Stimulated activated CD4-positive, alpha-beta T cell treated with anti-CD3 and anti-CD28 coated beads, TNF-alpha, amount 100 ng/mL, for 24 hours (primary cell): Measurements from ENCODE around the gene CADPS2.
"Not testable (repeated sequence)": the region's sequence is repeated elsewhere in the genome, so short reads cannot be mapped to it uniquely, and the experiment has no call there.

Experiments used
- DNase-seq, 3 experiments: peaks; one replicate each; pipeline ENCODE4 v3.0.0-alpha.2; 2020; ENCODE audit warnings: low read depth in 3 of 3

The CADPS2 gene

DNA sequence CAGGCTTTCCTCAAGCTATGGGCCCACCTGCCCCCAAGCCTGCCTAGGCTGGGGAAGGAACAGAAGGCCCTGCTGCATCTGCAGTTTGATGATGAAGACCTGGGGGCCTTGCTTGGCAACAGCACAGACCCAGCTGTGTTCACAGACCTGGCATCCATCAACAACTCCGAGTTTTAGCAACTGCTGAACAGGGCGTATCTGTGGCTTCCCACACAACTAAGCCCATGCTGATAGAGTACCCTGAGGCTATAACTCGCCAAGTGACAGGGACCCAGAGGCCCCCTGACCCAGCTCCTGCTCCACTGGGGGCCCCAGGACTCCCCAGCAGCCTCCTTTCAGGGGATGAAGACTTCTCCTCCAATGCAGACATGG, 36.3 kb downstream of the CADPS2 start:
- no peak for DNase-seq

DNA sequence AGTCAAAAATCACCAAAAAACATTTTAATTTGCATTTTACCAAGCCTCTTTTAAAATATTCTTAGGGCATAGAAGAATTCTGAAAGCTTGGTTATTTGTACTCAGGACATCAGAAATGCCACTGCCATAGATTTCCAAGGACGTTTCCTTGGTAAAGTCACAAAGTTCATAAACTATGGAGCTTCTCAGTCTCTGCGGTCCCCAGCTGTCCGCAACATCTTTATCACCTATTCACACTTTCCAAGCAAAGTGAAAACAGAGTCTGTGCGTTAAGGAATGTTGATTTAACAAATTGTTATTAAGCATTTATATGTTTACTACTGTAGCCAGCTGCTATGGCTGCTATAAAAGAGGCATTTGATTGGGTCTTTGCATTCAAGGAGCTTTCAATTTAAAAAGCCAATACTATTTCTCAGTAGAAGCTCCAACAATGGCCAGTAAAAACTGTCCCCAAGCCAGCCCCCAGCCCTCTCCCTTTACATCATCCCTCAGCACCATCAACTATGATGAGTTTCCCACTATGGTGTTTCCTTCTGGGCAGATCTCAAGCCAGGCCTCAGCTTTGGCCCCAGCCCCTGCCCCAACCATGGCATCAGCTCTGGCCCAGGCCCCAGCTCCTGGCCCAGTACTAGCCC, 36.8 kb downstream of the CADPS2 start:
- DNase-seq: no peak

DNA sequence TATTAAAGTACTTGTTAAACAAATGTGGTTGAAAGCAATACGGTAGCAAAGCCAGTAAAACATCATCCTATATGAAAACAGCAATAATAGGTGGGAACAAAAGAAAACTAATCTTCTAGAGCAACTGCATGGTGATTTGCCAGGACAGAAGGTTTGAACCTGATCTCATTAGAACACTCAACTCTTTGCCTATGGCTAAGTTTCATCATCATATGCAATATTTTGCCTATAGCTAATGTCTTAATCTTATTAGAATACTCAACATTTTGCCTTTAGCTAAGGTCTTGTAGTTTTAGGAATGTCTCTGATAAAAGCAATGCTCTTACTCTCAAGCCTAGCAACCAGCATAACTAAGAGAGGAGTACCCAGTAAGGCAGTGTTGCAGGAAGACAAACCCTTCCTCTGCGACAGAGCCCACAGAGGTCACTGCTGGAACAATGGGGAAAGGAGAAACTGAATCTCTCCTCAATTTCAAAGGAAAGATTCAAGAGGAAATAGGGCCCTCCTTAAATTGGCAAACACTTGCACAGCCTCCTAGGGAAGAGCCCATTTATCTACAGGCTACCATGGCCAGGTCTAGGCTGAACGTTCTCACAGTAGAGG, 38.3 kb downstream of the CADPS2 start:
- no peak for DNase-seq

DNA sequence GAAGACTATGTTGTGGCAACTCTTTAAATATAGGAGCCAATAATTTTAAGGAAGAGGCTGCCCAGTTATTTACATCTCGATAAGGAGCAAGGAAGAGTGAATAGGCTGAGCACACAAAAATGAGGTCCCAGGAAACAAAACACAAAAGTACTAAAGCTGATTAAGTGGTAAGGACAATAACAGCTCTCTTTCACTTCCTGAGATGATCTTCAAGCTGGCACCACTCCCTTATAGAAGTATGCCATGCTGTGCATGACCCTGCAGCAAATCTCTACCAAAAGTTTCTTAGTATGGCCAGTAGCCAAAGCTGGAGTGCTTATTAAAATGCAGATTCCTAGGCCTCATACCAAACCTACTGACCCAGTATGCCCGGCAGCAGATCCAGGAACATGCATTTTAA, 39.7 kb downstream of the CADPS2 start:
- DNase-seq: no peak

DNA sequence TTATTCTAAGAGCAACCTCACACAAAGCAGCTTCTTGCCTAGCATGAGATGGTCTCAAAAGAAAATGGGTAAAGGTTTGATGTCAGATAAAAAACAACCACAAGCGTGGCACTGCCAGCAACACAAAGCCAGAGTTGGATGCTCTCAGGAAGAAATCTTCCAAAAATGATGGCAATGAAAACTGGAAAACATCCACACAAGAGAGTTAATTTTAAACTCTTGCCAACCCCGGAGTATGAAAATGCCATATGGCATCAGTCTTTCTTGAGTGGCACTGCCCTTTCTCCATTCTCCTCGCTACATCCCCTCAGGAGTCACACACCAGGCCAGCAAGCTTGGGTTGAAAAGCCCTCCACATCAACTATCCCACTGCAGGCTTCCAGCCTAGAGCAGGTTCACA, 41.0 kb downstream of the CADPS2 start:
- no peak for DNase-seq

DNA sequence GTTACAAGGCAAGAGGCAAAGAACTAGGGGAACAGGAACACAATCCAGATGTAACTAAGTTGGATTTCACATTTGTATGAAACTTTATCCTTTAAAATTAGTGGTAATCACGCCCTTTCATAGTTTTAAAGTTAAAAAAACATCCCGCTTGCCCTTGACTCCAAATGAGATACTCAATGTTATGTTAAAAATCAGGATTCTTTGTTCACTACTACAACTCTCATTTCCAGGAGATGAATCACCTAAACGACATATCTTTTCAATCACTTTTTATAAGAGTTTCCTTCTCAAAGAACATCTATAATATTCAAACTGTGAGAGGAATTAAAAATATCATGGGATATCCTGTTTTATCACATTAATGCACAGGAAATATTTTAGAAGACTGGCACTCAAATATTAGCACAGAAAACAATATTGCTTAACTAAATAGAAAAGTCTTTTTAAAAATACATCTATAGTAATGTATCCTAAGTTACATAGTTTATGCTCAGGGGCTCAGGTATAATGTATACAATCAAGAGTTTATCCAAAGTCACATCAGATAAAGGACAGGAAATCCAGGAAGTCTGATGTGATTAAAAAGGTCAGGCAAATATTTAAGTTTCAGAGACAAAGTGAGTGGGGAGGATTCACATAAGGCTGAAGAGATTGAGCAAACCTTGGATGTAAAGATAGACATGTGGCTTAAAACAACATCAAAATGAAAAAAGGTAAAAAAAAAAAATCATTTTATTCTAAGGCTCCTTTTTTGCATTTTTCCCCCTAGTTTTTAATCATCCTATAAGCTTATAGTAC, 41.9 kb downstream of the CADPS2 start:
- no peak for DNase-seq

DNA sequence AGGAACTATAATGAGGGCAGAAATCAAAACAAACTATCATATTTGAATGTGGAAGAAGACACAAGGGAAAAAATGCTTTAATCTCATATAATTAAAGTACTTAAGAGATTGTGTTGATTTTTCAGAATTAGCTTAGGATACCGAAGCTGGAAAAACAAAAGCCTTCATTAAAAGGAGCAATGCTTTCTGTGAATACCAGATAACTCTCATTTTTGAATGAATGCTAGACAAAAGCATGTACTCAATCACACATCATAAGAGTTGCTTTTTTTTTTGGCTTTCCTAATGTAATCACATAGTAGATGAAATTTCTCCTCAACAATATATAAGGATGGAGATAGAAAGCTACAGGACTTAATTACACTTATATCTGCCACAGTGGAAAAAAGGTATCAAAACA, 43.3 kb downstream of the CADPS2 start:
- no peak for DNase-seq

DNA sequence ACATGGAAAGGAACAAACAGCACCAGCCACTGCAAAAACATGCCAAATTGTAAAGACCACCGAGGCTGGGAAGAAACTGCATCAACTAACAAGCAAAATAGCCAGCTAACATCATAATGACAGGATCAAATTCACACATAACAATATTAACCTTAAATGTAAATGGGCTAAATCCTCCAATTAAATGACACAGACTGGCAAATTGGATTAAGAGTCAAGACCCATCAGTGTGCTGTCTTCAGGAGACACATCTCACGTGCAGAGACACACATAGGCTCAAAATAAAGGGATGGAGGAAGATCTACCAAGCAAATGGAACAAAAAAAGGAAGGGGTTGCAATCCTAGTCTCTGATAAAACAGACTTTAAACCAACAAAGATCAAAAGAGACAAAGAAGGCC, 50.0 kb downstream of the CADPS2 start:
- DNase-seq: not testable (repeated sequence)

DNA sequence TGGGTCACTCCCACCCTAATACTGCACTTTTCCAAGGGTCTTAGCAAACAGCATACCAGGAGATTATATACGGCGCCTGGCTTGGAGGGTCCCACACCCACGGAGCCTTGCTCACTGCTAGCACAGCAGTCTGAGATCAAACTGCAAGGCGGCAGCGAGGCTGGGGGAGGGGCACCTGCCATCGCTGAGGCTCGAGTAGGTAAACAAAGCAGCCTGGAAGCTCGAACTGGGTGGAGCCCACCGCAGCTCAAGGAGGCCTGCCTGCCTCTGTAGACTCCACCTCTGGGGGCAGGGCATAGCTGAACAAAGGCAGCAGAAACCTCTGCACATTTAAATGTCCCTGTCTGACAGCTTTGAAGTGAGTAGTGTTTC, 51.7 kb downstream of the CADPS2 start:
- not testable (repeated sequence) for DNase-seq

DNA sequence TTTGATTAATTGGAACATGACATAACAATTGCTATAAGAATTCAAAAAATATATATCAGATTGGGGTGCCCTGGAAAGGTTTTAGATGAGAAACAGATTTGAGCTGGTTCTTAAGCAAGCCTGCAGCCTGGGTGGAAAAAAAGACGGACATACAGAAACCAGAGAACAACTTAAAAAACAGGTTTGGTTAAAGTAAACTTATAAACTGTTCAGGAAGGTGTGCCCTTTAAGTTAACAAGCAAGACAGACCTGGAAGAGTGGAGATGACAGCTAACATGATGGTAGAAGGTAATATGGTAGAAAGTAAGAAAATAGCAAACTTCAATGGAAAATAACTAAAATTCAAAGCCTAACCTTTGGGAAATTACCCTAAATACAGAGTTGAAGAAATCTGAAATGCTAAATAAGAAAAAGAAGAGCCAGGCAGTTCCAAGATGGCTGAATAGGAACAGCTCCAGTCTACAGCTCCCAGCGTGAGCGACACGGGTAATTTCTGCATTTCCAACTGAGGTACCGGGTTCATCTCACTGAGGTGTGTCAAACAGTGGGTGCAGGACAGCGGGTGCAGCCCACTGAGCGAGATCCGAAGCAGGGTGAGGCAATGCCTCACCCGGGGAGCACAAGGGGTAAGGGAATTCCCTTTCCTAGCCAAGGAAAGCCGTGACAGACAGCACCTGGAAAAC, 52.2 kb downstream of the CADPS2 start:
- no peak for DNase-seq

DNA sequence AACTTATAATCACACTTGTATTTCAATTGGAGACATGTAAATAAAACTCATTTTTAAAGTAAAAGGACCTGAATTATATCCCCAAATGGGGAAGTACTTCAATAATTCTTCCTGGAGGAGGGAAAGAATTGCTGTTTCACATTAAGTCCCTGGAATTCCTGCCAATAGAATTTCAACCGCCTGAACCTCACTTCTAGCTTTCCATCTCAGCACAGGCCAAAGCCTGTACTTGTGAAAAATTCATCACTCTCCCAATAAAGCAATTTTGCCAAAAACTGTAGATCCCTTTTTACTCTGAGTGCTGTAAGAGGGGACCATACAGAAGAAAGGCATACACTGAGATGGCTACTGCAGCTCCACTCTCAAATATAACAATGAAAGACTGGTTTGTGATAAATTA, 54.8 kb downstream of the CADPS2 start:
- no peak for DNase-seq

DNA sequence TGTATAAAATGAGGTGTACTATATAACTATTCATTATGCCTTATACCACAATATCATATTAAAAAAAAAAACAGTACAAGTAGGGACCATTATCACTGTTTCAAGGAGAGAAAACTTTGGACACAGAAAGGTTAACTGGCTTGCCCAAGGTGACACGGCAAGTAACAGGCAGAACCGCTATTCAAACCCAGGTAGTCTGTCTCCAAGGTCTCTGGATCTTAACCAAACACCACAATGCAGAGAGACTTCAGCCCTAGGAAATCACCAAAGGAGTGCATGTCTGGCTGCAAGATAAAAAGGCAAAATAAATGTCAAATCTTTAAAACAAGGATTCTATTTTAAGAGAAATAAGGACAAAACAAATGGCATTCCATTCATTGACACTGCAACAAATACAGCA, 56.3 kb downstream of the CADPS2 start:
- DNase-seq: no peak

DNA sequence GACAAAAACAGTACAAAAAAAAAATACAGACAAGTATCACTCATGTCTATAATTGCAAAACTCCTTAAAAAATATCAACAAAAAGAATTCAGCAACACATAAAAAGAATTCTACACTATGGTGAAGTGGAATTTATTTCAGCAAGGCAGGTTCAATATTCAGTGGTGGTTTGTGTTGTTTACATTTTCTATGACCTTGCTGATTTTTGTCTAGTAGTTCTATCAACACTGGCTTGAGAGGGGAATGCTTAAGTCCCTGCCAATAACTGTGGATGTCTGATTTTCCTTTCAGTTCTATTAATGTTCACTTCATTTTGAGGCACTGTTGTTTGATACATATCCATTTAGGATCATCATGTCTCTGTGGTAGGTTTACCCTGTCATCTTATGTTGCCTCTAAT, 58.5 kb downstream of the CADPS2 start:
- DNase-seq: no peak

DNA sequence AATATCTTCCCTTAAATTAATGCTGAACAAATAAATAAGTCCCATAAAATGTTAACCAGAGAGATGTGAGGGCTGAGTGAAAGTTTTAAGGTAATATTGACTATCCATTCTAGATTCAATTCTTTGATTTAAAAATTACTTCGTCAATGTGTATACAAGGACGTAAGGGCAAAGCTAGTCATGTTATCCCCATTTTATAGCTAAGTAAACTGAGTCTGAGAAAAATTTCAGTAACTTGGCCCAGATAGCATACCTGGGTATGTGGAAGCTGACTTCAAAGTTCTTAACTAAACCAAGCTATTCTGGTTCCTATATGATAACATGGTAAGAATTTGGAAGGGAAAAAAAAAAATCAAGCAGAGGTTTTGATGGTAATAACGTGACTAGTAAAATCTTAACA, 72.4 kb downstream of the CADPS2 start:
- no peak for DNase-seq

DNA sequence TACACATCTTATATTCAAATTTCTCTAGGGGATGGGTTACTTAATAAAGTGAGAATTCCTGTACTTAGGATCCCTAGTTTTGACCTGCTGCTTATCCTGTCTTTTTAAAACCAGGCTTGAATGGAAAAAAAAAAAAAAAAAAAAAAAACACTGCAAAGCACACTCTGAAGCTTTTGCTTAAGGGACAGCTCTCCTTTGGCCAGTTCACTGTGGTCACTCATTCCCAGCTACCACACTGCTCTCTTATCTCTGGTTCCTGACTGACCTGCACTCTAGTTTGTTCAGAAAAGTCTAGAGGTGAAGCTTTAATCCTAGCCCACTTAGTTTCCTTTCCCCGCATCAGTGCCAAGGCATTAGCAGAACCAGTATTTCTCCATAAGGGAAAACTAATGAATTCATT, 82.4 kb downstream of the CADPS2 start:
- no peak for DNase-seq

DNA sequence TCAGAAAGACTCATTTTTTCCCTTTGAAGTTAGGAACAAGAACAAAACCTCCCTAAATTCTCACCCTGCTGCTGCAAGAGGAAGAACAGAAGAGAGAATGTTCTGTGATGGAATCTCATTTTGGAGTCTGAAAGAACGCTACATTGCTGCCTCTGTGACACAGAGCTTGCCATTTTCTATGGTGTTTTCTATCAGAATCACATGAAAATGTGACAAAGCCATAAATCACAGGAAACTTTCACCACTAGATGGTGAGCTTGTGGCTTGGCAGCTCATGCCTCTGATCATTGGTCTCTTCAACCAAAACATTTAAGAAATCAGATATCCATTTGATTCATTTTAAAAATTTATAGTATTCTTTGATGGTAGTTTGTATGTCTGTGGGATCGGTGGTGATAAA, 82.9 kb downstream of the CADPS2 start:
- DNase-seq: no peak

DNA sequence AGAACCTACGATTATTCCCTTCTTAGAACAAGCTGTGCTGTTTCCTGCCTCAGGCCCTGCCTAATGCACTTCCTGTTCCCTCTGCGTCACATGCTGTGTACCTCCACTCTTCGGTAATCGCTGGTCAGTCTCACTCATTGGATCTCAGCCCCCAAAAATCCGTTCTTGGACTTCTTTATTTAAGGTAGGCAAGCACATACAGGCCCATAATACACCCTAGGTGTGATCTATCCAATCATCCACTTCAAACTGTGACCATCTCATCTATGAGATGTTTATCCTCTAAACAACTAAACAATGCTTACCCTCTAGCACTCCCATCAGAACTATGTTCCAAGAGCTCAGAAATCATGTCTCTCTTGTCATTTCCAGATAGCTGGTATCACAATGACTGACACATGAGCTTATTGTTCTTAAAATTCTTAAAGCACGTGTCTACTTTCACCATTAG, 83.9 kb downstream of the CADPS2 start:
- DNase-seq: no peak

DNA sequence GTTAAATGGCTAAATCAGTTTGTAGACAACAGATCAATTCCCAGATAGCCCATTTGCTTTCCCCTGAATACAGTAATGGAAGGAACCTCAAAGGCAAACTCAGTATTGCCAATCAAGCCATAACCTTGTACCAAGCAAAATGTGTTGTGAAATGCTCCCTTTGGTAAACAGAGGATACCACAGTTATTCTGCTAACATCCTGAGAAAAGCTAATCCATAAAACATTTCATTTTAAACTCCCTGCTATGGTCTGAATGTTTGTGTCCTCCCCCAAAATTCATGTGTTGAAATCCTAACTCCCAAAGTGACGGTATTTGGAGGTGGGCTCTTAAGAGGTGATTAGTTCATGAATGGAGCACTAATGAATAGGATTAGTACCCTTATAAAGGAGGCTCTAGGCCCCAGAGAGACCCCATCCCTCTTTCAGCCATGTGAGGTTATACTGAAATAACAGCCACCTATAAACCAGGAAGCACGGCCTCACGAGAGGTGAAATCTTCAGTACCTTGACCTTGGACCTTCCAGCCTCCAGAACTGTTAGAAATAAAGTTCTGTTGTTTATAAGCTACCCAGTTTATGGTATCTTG, 94.2 kb downstream of the CADPS2 start:
- DNase-seq: no peak

DNA sequence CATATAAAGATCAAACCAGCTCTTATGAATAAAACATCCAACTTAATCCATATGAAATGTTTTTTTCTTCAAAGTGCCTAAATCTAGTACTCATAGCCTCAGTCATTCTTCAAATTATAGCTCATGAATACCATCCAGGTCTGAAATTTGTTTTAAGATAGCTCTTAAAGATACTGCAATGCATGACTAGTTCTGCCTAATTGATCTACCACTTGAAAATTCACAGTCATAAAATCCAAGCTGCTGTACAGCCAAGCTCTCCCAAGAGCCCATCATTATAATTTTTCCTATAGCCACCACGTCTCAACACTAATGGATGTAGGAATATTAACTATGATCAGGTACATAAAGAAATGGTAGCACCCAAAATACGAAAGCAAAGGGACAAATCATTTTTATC, 95.7 kb downstream of the CADPS2 start:
- no peak for DNase-seq

DNA sequence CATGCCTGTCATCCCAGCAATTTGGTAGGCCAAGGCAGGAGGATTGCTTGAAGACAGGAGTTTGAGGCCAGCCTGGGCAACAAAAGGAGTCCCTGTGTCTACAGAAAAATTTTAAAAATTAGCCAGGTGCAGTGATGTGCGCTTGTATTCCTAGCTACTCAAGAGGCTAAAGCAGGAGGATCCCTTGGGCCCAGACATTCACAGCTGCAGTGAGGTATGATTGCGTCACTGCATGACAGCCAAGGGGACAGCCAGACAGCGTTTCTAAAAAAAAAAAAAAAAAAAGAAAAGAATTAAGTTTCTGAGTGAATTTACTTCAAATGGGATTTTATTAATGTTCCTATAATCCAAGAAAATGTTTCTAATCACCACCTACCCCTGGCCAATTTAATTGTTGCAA, 96.1 kb downstream of the CADPS2 start:
- DNase-seq: no peak

DNA sequence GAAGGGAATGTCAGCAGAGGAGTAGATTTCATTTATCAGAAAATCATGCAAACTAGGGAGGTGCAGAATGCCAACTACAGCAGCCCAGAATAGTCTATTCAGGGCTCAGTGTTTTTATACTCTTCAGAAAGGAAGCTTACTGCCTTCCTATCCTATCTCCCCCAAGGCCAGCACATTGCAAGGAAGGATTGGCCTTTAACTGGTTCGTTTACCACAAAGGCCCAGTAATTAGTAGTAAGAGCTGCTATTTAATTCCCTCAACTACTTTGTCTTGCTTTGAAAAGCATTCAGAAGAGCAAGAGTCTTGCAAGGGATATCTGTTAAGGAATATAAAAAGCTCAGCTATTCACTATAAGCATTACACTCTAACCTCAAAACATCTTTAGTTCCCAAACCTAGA, 97.1 kb downstream of the CADPS2 start:
- no peak for DNase-seq

DNA sequence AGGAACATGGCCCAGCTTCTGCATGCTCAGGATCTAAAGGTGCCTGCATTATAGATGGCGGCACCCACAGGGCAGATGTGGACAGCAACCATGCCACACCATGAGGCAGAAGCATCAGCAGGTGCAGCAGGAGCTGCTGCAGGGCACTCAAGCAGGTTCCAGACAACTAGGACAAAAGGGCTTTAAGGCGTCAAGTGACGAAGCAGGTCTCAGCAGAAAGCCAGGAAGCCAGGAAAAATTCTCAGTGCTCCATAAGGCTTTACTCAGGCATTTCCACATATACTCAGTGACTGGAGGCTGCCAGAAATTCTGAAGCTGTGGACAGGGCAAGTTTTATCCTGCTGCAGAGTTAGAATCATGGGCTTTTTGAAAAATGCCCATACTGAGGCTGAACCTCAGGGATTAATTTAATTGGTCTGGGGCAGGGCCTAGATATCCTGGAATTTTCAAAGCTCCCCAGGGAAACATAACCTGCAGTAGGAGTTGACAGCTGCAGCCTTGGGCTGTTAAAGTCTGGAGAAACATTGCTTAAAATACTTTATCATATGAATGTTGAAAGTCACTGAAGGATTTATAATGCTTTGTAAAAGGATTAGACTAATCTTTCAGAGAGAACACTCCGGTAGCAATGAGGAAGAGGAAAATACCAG, 115.4 kb downstream of the CADPS2 start:
- no peak for DNase-seq
